GM18858 (cell line): Measurements from ENCODE around the gene GGCT.
"Not testable (repeated sequence)": the region's sequence is repeated elsewhere in the genome, so short reads cannot be mapped to it uniquely, and the experiment has no call there.

Experiments
- ATAC-seq: cut with Tn5 transposase; IDR thresholded peaks from one replicate; pipeline ENCODE4 v1.9.1; 2021; ENCODE audit not compliant: unreplicated experiment

Gene GGCT

DNA sequence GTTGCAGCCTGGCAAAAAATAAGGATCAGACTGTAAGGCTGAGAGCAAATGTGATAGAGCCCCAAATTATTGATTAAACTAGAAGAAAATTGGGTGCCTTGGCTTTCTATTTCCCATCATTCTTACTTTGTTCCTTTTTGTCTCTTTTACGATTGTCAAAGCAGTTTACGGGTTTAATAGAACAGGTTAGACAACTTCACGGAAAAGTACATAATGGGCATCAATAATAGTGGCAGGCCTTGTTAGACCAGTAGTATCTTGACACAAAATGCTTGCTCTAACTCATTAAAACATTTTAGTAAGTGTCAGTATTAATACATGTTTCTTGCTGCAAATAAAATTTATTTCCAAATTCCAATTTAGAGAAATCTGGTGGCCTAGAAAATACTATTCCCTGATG lies 14.5 kb upstream of the GGCT start:
- ATAC-seq: no peak

DNA sequence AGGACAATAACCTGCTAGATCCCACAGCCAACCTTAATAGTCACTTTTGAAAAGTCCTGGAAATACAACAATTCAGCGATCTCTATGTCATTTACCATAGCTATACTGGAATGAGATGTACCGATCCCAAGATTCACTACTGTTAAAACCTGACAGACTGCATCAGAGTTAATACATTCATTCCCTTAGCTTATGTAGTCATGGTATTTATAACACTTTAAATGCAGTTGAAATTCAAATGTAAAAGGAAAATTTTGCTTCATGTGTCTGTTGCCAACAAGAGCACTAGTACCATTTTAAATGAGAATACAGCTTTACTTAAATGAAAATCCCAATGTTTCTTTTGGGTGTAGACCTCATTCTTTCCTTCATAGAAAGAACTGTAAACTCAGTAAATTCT lies 11.1 kb upstream of the GGCT start:
- ATAC-seq: no peak

DNA sequence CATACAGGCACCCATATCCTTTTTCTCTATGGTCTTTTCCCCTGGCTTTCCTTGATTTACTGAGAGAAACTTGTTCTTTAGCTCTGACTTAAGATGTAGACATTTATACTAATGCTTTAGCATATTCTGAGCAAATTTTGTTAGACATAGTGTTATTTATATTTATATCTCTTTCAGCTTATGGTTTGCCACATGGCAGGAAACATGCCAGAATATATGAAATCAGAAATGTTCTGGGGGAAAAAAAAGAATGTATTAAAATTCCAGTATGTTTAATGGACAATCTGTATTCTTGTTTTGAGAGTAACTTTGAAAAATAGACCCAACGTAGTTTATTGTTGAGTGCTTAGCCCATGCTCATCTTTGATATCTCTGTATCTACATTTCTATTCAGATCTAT lies 10.1 kb upstream of the GGCT start:
- no peak for ATAC-seq

DNA sequence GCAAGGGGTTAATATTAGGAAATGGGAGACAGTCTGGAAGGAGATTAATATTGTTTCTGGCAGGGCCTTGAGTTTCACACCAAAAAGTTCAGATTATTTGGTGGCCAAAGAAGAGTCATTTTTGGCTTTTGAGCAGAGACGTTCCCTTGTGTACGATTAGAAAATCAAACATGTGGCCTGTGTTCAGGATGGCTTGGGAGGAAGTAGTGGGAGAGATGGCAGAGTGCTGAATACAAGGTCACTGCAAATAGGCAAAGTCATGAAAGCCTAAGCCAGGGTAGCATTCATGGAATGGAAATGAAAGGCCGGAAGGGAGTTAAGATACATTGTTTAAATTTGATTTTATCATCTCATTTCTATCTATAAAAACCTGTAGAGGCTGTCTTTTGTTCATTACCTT lies 9.5 kb upstream of the GGCT start:
- ATAC-seq: no peak

DNA sequence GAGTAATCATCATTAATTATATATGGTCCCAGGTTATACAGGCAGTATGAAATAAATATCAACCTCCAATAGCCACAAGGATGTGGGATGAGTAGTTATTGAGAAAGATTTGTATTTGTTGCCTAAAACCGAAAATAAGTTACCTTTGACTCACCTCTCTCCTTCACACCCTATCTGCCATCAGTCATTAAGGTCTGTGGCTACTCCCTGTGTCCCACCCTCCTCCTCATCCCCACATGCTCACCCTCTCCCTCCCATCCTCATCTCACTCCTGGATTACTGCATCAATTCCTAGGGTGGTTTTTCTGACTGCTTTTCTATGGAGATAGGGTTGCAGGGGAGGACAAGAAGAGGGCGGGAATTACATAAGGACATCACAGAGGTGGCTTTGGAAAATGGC lies 9.1 kb upstream of the GGCT start:
- no peak for ATAC-seq

DNA sequence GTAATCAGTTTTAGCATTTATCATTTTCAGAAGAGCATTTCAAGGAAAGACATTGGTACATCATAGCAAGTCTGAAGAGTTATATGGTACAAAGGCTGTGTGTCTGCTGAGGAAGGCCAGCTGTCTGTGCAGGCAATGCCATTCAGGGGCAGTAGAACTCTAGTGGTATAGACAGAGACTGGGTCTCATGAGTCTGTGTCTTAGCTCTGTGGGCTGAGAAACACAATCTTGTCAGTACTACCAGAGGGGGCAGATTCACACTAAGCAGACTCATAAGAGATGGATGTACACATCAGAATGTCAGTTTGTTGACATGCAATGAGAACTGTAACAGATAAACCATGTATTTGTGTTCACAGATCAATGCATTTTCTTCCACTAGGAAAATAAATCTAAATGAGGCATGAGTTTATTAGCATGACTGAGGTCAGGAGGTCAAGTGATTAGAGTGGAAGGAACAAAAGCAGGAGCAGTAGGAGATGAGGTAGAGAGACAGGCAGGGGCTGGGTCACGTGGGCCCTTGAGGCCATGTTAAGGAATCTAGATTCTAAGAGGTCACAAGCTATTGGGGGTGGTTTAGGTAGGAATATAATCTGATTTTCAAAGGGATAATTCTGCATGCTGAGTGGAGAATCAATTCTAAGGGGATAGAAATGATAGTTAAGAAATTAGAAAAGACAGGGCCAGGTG lies 7.5 kb upstream of the GGCT start:
- ATAC-seq: no peak

DNA sequence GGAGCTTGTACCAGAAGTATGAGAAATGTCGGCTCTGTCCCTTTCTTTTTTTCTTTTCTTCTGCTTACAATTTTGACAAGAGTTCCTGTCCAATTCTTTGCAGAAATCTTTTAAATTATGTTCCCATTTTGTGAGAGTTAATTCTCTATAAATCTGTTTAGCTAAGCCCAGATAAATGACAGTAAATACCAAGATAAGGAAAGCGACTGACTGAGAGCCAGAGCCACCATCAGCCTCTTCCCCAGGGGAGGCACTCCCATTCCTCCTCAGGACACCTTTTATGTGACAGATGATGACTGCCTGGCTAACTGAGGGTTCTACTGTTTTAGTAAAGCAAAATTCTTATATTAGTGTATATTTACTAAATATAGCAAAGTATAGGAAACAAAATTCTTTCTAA lies 6.9 kb upstream of the GGCT start:
- ATAC-seq: no peak

DNA sequence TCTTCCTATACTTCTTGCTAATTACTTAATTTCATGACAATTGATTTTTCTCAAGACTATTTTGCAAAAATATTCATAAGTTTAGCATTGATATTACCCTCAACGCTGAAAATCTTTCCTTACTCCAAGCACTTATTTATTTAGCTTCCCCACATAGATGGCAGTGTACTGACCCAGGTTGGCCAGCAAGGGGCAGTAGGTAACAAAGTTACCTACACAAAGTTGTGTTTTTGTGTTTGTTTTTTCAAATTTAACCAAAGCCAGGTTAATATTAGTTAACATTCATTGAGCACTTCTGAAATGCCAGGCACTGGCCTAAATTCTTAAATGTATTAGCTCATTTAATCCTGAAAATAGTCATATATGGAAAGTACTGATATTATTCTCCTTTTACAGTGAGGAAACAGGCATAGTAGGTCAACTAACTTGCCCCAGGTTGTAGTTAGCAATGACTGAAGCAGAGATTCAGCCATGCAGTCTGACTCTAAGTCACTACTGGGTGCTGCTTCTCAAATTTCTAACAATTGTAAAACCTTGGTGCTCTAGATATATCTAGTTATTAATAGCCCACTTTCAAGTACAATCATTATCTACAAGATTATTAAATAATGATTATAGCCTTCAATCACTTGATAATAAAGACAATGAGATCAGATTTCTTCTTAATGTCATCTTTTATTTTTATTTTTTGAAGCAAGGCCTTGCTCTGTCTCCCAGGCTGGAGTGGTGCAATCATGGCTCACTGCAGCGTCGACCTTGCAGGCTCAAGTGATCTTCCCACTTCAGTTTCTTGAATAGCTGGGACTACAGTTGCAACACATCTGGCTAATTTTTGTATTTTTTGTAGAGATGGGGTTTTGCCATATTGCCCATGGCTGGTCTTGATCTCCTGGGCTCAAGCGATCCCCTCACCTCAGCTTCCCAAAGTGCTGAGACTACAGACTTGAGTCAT lies 5.8 kb upstream of the GGCT start:
- ATAC-seq: no peak

DNA sequence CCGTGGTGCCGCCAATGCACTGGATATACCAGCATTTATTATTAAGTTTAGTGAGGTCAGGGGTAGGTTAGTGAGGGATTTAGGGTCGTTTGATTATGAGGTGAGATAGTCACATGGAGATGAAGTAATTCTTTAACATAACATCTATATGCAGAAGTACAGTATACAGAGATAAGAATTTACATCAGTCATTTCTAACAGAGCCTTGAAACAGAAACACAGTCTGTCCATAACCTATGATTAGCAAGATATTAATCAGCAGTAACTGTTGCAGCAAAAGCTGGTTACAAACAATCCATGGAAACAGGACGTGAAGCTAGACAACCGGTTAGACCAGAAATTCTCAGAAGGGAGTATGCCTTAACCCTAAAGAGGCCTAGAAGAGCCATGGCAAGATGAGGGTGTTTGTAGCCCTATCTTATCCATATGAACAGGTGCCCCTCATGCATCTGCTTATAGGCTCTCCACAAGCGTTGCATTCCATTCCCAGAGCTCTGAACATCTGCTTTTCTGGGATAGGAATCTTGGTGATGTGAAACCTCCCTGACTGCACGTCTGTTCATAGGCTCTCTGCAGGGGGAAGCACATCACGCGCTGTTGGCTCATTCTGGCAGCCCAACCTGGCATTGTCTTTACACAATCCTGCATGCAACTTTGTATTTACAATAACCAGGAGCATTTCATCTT lies 4.7 kb upstream of the GGCT start:
- not testable (repeated sequence) for ATAC-seq

DNA sequence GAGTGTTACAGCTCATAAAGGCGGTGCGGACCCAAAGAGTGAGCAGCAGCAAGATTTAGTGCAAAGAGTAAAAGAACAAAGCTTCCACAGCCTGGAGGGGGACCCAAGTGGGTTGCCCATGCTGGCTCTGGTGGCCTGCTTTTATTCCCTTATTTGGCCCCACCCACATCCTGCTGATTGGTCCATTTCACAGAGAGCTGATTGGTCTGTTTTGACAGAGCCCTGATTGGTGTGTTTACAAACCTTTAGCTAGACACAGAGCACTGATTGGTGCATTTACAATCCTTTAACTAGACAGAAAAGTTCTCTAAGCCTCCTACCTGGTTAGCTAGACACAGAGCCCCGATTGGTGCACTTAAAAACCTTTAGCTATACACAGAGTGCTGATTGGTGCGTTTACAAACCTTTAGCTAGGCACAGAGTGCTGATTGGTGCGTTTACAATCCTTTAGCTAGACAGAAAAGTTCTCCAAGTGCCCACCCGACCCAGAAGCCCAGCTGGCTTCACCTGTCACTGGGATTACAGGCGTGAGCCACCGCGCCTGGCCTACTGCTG lies 2.8 kb upstream of the GGCT start:
- not testable (repeated sequence) for ATAC-seq

DNA sequence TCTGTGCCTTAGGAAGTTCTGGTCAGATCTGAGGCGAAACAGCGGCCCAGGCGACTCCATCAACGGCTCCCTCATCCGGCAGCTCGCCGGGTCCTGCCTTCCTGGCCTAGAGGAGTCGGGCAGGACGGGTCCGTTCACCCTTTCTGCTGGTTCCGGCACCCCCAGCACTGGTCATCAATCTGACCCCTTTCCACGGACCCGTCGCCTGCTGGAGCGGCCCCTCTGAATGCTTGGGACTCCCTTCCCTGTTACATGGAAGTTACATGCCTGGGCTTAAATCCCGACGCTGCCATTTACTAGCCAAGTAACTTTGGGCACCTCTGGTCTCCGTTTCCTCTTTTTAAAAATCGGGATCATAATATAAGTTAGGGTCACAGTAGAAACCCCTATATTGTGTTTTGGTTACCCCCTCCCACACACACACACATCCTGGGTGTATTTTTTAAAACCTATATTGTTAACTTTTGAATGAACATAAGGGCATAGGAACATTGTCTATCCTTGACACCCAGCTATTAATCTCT lies 607 bp upstream of the GGCT start:
- ATAC-seq: peak; percentile 2

DNA sequence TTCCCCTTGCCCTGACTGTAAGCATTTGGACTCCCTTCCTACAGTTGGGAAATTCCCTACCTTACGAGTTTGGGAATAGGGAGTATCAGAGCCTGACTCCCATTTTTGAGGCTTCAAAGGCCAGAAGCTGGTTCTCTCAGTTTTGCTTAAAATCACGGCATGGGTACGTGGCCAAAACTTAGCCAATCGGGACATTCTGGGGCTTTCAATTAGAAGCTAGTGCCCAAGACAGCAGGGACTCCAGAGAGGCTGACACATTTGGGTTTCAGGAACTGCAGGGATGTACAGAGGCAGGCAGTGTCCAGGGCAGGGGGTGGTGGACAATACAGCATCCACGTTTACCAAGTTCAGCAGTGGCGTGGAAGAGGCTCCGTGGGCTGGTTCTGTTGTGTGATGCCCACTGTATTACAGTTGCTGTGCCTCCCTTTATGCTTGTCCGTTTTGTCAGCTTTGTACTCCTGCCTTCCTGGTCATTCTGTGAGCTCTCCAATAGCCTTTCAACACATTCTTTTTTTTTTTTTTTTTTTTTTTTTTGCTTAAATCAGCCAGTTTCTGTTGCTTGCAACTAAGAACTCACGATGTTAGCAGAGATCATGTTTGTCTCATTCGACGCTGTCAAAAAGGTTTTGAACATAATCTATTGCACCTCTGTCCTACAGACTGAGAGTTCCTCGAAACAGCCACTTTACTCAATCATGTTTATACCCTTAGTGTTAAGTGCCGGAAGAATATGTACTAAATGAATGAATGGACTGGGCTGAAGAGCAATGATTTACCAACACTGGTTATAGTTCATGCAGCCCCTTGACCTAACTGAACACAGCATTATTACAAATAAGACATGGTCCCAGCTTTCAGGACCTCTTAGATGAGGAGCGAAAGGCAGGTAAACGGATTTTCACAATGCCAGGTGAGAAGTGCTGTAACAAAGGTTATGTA lies 1.1 kb downstream of the GGCT start:
- no peak for ATAC-seq

DNA sequence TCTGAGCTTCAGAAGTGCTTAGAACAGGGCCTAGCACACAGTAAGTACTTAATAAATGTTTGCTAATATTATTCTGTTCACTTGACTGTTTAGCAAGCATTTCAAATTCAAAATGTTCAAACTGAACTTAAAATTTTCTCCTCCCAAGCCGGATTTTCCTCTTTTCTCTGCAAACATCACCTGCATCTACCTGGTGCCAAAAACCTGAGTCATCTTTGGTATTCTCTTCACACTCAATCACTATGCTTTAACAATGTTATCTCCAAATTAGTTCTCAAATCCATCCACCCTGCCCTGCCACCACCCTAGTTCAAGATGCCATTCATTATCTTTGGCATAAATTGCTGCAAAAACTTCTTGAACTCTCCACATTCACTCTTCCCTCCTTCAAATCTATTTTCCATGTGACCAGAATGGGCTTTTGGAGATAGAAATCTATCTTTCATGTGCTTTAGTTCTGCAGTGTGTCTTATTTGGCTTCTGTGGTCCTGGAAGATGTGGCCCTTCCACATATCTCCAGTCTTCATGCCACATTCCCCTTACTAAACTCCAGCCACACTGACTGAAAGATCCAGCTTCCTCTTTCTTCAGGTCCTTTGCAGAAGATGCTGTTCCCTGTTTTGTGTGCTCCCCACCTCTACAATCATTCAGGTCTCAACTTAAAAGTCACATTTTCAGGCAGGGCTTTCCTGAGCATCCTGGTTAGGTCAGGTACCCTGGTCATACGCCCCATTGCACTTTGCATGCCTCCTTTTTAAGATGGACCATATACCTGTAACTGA lies 2.0 kb downstream of the GGCT start:
- ATAC-seq: no peak

DNA sequence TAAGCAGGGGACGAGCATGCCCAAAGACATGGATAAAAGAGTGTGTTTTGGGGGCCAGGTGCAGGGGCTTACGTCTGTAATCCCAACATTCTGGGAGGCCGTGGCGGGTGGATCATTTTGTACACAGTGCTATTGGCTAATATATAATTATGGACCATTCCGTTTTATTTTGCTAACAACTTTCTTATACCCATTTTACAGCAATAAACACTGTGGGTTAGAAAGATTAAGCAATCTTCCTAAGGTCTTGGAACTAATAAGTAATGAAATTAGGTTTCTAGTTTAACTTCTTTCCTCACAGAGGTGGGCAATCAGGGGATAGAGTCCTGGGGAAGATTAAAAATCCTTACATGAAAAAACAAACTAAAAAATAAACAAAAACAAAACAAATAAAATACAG lies 3.4 kb downstream of the GGCT start:
- no peak for ATAC-seq

DNA sequence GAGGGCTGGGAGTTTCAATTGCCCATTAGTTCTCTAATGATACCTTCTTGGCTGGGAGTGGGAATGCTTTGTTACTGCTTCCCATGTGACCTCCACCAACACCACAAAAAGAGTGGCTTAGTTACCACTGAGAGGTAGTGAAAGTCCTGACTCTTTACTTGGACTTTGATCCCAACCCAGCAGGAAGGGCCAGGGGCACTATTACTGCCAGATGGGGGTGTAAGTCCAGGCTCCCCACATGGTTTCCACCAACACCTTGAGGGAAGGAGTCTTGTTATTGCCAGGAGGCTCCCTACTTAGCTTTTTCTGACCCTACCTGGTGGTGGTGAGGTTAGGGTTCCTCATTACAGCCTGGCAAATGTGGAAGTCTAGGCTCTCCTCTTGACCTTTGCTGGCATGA lies 11.4 kb downstream of the GGCT start:
- no peak for ATAC-seq

DNA sequence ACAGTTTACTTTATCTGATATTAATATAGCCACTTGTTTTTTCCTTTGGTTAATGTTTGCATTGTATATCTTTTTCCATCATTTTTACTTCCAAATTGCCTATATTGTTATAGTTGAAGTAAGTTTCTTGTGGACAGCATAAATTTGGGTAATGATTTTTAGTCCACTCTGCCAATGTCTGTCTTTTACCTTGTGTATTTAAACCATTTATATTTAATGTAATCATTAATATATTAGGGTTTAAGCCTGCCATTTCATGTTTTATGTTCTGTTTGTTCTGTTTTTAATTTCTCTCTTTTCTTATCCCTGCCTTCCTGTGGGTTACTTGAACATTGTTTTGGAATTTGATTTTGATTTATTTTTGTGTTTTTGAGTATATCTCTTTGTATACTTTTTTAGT lies 13.2 kb downstream of the GGCT start:
- no peak for ATAC-seq

DNA sequence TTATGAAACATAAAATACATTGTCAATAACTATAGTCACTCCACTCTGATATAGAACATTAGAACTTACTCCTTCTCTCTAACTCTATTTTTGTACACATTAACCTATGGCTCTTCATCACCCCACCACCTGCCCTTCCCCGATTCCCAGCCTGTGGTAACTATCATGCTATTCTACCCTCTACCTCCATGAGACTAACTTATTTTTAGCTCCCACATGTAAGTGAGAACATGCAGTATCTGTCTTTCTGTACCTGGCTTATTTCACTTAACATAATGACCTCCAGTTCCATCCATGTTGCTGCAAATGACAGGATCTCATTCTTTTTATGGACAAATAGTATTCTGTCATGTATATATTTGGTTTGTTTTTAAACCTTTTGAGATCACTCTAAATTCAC lies 17.3 kb downstream of the GGCT start:
- no peak for ATAC-seq

DNA sequence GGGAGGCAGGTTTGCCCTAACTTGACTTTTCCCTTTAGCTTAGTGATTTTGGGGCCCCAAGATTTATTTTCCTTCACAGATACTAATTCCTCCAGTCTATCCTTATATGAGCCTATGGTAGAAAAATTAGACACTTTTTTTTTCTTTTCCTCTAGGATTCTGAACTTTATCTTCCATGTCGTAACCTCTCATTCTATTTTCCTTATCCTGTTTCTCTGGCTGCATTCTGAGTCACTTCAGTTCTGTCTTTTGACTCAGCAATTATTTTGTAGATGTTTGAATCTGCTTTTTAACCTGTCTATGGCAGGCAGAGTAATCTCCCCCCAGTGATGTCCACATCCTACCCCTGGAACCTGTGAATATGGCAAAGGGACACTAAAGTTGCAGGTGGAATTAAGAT lies 19.0 kb downstream of the GGCT start:
- ATAC-seq: no peak

DNA sequence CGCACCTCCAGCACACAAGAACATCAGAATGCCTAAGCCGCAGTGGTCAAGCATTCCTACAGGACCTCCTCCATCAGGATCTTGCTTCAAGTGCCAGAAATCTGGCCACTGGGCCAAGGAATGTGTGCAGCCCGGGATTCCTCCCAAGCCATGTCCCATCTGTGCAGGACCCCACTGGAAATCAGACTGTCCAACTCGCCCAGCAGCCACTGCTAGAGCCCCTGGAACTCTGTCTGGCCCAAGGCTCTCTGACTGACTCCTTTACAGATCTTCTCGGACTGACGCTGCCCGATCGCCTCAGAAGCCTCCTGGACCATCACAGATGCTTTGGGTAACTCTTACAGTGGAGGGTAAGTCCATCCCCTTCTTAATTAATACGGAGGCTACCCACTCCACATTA lies 23.2 kb downstream of the GGCT start:
- not testable (repeated sequence) for ATAC-seq
